ENCODE measurements around the gene GRAMD1B. TPM values are rescaled to one million over a fixed set of nuclear protein-coding genes. Genes with fewer than 3 reads are reported as not detected.

Gene GRAMD1B
- total and polyA plus RNA-seq, 4 donors = 0.29 to 2.6 (median 1.3) TPM

DNA sequence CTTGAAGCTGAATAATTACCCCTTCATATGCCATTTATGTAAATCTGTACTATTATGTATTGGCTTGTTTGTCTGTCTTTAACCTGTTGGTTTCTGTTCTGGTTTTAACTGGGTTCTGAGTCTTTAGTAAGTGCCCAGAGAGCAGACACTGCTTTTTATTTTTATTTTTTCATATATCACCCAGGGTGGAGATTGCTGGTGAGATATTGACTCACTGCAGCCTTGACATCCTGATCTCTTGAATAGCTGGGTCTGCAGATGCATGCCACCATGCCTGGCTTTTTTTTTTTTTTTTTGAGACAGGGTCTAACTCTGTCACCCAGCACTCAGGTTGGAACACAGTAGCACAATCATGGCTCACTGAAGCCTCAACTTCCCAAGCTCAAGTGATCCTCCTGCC is 19.4 kb downstream of the GRAMD1B start:
- Histone ChIP-seq H3K4me1 (ENCODE audit: control insufficient read depth in 4 of 4, insufficient read depth in 4 of 4, low read length in 3 of 4) (no peaks in the 10 kb centered on the region), H3K4me3 (ENCODE audit: low read depth in 1 of 3, low read length in 3 of 3) (no peak overlapping the region), H3K9ac (ENCODE audit: low read depth in 1 of 2, low read length in 2 of 2) (no peak overlapping the region), H3K9me3 (ENCODE audit: control insufficient read depth in 4 of 4, low read length in 3 of 4) (no peaks in the 10 kb centered on the region), H3K36me3 (ENCODE audit: control insufficient read depth in 4 of 4, insufficient read depth in 3 of 4, low read depth in 1 of 4, low read length in 3 of 4) (no peaks in the 10 kb centered on the region), H3K27ac (ENCODE audit: low read depth in 1 of 2, low read length in 2 of 2) (no peak overlapping the region), H3K27me3 (ENCODE audit: control insufficient read depth in 4 of 4, insufficient read depth in 4 of 4, low read length in 3 of 4) (no peaks in the 10 kb centered on the region)
- TF ChIP-seq, protein P1, sequence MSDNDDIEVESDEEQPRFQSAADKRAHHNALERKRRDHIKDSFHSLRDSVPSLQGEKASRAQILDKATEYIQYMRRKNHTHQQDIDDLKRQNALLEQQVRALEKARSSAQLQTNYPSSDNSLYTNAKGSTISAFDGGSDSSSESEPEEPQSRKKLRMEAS (IDR thresholded peaks at IDR 0.05) = no peak
- TF ChIP-seq FOXA1 (IDR thresholded peaks at IDR 0.05) (no peak), RAD21 (IDR thresholded peaks at IDR 0.05) (no peak), YY1 (IDR thresholded peaks at IDR 0.05) (no peak), RXRA (IDR thresholded peaks at IDR 0.05) (no peak), JUND (IDR thresholded peaks at IDR 0.05) (no peak), SP1 (IDR thresholded peaks at IDR 0.05) (no peak), GABPA (IDR thresholded peaks at IDR 0.05 in 1 of 2, conservative IDR thresholded peaks at IDR 0.05 in 1 of 2) (no peak), EGR1 (IDR thresholded peaks at IDR 0.05; ENCODE audit: low read depth in 2 of 2) (no peak), TAF1 (conservative IDR thresholded peaks at IDR 0.05) (no peak)
- TF ChIP-seq, protein P2, sequence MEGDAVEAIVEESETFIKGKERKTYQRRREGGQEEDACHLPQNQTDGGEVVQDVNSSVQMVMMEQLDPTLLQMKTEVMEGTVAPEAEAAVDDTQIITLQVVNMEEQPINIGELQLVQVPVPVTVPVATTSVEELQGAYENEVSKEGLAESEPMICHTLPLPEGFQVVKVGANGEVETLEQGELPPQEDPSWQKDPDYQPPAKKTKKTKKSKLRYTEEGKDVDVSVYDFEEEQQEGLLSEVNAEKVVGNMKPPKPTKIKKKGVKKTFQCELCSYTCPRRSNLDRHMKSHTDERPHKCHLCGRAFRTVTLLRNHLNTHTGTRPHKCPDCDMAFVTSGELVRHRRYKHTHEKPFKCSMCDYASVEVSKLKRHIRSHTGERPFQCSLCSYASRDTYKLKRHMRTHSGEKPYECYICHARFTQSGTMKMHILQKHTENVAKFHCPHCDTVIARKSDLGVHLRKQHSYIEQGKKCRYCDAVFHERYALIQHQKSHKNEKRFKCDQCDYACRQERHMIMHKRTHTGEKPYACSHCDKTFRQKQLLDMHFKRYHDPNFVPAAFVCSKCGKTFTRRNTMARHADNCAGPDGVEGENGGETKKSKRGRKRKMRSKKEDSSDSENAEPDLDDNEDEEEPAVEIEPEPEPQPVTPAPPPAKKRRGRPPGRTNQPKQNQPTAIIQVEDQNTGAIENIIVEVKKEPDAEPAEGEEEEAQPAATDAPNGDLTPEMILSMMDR (IDR thresholded peaks at IDR 0.05; ENCODE audit: low read depth, low read length, missing input control) = no peak
- no peak for DNase-seq (ENCODE audit: low spot score)

DNA sequence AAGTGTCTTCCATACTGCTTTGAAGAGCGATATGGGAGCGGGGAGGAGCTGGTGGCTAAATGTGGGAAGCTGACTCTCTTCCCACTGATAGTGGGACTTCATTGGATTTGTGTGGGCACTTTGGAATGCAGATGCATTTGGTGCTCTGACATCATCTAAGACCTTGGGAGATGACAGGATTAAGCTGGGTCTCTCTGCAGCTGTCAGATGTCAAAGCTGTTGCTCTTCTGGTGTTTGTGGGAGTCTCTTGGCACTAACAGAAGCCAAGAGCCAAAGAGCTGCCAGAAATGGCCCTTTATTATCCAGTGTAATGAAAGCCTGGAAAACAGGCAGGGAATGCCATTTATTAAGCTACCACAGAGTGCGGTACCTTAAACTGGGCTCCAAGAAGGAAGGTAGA is 20.6 kb downstream of the GRAMD1B start:
- Histone ChIP-seq H3K9ac (ENCODE audit: low read depth in 1 of 2, low read length in 2 of 2) (no peak overlapping the region), H3K4me3 (ENCODE audit: low read depth in 1 of 3, low read length in 3 of 3) (no peak overlapping the region), H3K27me3 (ENCODE audit: control insufficient read depth in 4 of 4, insufficient read depth in 4 of 4, low read length in 3 of 4) (peaks cover 0 to 3% (median 0%) of the 10 kb centered on the region in 4 donors), H3K36me3 (ENCODE audit: control insufficient read depth in 4 of 4, insufficient read depth in 3 of 4, low read depth in 1 of 4, low read length in 3 of 4) (no peaks in the 10 kb centered on the region), H3K9me3 (ENCODE audit: control insufficient read depth in 4 of 4, low read length in 3 of 4) (no peaks in the 10 kb centered on the region), H3K27ac (ENCODE audit: low read depth in 1 of 2, low read length in 2 of 2) (no peak overlapping the region), H3K4me1 (ENCODE audit: control insufficient read depth in 4 of 4, insufficient read depth in 4 of 4, low read length in 3 of 4) (no peaks in the 10 kb centered on the region)
- no peak for DNase-seq (ENCODE audit: low spot score)
- TF ChIP-seq GABPA (IDR thresholded peaks at IDR 0.05 in 1 of 2, conservative IDR thresholded peaks at IDR 0.05 in 1 of 2) (no peak), FOXA2 (IDR thresholded peaks at IDR 0.05) (no peak), HNF4G (IDR thresholded peaks at IDR 0.05) (no peak), FOXA1 (IDR thresholded peaks at IDR 0.05) (no peak), EGR1 (IDR thresholded peaks at IDR 0.05; ENCODE audit: low read depth in 2 of 2) (no peak), JUND (IDR thresholded peaks at IDR 0.05) (no peak), NR2F2 (IDR thresholded peaks at IDR 0.05) (no peak), RXRA (IDR thresholded peaks at IDR 0.05) (no peak), HNF4A (conservative IDR thresholded peaks at IDR 0.05) (no peak), SP1 (IDR thresholded peaks at IDR 0.05) (no peak), RAD21 (IDR thresholded peaks at IDR 0.05) (no peak), TAF1 (conservative IDR thresholded peaks at IDR 0.05) (no peak), YY1 (IDR thresholded peaks at IDR 0.05) (no peak)
- TF ChIP-seq, protein P3, sequence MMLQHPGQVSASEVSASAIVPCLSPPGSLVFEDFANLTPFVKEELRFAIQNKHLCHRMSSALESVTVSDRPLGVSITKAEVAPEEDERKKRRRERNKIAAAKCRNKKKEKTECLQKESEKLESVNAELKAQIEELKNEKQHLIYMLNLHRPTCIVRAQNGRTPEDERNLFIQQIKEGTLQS (IDR thresholded peaks at IDR 0.05) = no peak
- TF ChIP-seq, protein P4, sequence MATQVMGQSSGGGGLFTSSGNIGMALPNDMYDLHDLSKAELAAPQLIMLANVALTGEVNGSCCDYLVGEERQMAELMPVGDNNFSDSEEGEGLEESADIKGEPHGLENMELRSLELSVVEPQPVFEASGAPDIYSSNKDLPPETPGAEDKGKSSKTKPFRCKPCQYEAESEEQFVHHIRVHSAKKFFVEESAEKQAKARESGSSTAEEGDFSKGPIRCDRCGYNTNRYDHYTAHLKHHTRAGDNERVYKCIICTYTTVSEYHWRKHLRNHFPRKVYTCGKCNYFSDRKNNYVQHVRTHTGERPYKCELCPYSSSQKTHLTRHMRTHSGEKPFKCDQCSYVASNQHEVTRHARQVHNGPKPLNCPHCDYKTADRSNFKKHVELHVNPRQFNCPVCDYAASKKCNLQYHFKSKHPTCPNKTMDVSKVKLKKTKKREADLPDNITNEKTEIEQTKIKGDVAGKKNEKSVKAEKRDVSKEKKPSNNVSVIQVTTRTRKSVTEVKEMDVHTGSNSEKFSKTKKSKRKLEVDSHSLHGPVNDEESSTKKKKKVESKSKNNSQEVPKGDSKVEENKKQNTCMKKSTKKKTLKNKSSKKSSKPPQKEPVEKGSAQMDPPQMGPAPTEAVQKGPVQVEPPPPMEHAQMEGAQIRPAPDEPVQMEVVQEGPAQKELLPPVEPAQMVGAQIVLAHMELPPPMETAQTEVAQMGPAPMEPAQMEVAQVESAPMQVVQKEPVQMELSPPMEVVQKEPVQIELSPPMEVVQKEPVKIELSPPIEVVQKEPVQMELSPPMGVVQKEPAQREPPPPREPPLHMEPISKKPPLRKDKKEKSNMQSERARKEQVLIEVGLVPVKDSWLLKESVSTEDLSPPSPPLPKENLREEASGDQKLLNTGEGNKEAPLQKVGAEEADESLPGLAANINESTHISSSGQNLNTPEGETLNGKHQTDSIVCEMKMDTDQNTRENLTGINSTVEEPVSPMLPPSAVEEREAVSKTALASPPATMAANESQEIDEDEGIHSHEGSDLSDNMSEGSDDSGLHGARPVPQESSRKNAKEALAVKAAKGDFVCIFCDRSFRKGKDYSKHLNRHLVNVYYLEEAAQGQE (IDR thresholded peaks at IDR 0.05) = no peak
- TF ChIP-seq, protein P1 (IDR thresholded peaks at IDR 0.05) = no peak
- TF ChIP-seq, protein P2 (IDR thresholded peaks at IDR 0.05; ENCODE audit: low read depth, low read length, missing input control) = no peak
- TF ChIP-seq, protein P5, sequence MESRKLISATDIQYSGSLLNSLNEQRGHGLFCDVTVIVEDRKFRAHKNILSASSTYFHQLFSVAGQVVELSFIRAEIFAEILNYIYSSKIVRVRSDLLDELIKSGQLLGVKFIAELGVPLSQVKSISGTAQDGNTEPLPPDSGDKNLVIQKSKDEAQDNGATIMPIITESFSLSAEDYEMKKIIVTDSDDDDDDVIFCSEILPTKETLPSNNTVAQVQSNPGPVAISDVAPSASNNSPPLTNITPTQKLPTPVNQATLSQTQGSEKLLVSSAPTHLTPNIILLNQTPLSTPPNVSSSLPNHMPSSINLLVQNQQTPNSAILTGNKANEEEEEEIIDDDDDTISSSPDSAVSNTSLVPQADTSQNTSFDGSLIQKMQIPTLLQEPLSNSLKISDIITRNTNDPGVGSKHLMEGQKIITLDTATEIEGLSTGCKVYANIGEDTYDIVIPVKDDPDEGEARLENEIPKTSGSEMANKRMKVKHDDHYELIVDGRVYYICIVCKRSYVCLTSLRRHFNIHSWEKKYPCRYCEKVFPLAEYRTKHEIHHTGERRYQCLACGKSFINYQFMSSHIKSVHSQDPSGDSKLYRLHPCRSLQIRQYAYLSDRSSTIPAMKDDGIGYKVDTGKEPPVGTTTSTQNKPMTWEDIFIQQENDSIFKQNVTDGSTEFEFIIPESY (IDR thresholded peaks at IDR 0.05) = no peak
- WGBS = 93% methylated on average over 3 of the region's 3 CpGs

All from liver (tissue), 9 donors.